Medulla oblongata (tissue), 1 donor: Measurements from ENCODE around the gene NMBR.
A peak's percentile ranks its signal among the peaks of the same experiment; 100 is the strongest.
"Not testable (repeated sequence)": the region's sequence is repeated elsewhere in the genome, so short reads cannot be mapped to it uniquely, and the experiment has no call there.

Source experiments
- DNase-seq: peaks from one replicate; pipeline ENCODE4 v3.0.0-alpha.2; 2015; ENCODE audit errors: extremely low spot score

Gene NMBR

GRCh38 chr6:142146828-142147662 lies at the start of gene NMBR, which contains the start of gene VTA1:
TSS of gene NMBR (minus strand) at chr6:142147122. CDS start at chr6:142088658, 58,464 bp downstream.
TSS of gene VTA1 (plus strand) at chr6:142147263. CDS start at chr6:142147288, 25 bp downstream.
- DNase-seq = peak; percentile 100

GRCh38 chr6:142195862-142196541 lies 49.1 kb upstream of the NMBR start:
- DNase-seq = no peak

- DNase-seq = no peak
Measured at GRCh38 chr6:142193621-142194020, 46.7 kb upstream of the NMBR start.

GRCh38 chr6:142192343-142192742 lies 45.4 kb upstream of the NMBR start:
- no peak for DNase-seq

- no peak for DNase-seq
Measured at GRCh38 chr6:142189057-142189456, 42.1 kb upstream of the NMBR start.

GRCh38 chr6:142188341-142188740 lies 41.4 kb upstream of the NMBR start:
- DNase-seq = not testable (repeated sequence)

- DNase-seq = no peak
Measured at GRCh38 chr6:142187209-142187608, 40.3 kb upstream of the NMBR start.

- DNase-seq = no peak
Measured at GRCh38 chr6:142185641-142186040, 38.7 kb upstream of the NMBR start.

- DNase-seq = no peak
Measured at GRCh38 chr6:142184307-142184706, 37.4 kb upstream of the NMBR start.

- DNase-seq = no peak
Measured at GRCh38 chr6:142183351-142183750, 36.4 kb upstream of the NMBR start.

GRCh38 chr6:142182004-142182403 lies 35.1 kb upstream of the NMBR start:
- no peak for DNase-seq

GRCh38 chr6:142178129-142178528 lies 31.2 kb upstream of the NMBR start:
- no peak for DNase-seq

- no peak for DNase-seq
Measured at GRCh38 chr6:142174703-142175102, 27.8 kb upstream of the NMBR start.

- DNase-seq = no peak
Measured at GRCh38 chr6:142173980-142174379, 27.1 kb upstream of the NMBR start.

- DNase-seq = no peak
Measured at GRCh38 chr6:142172758-142173157, 25.8 kb upstream of the NMBR start.

- DNase-seq = no peak
Measured at GRCh38 chr6:142171351-142171750, 24.4 kb upstream of the NMBR start.

GRCh38 chr6:142167486-142167885 lies 20.6 kb upstream of the NMBR start:
- DNase-seq = no peak

- DNase-seq = no peak
Measured at GRCh38 chr6:142167071-142167470, 20.1 kb upstream of the NMBR start.

- DNase-seq = no peak
Measured at GRCh38 chr6:142165227-142165626, 18.3 kb upstream of the NMBR start.

- no peak for DNase-seq
Measured at GRCh38 chr6:142162780-142163179, 15.9 kb upstream of the NMBR start.

GRCh38 chr6:142156758-142157068 lies 9.8 kb upstream of the NMBR start:
- not testable (repeated sequence) for DNase-seq

- DNase-seq = peak; percentile 42
Measured at GRCh38 chr6:142155895-142156757, 9.2 kb upstream of the NMBR start.
